ENCODE results near the gene FER. TPM values are rescaled to one million over a fixed set of nuclear protein-coding genes. Genes with fewer than 3 reads are reported as not detected.
"Not testable (repeated sequence)": the region's sequence is repeated elsewhere in the genome, so short reads cannot be mapped to it uniquely, and the experiment has no call there.

Gene FER
- total and polyA plus RNA-seq, 8 donors, result 1.4 to 15.3 (median 6.2) TPM

- FAIRE-seq (no peak), DNase-seq (no peak), ATAC-seq (no peak)
- no peaks in the 10 kb centered on the region for H3K9me3 ChIP-seq
- intact Hi-C loops (cut with DNase I), result no loop called here
- peaks cover 0 to 4% (median 0%) of the 10 kb centered on the region in 3 donors for H3K4me1 ChIP-seq
- no peaks in the 10 kb centered on the region for H3K27me3 ChIP-seq
- WGBS, 2 donors, result 97 to 98% methylated on average over 2 of the region's 2 CpGs
- H3K36me3 ChIP-seq, result no peaks in the 10 kb centered on the region
- no peak for TF ChIP-seq CTCF (IDR thresholded peaks at IDR 0.05)
- H3K4me3 ChIP-seq, result no peak overlapping the region
- H3K27ac ChIP-seq, result no peak overlapping the region
These were observed 25.6 kb downstream of the FER start for GRCh38 chr5:108773330-108773729.

DNA sequence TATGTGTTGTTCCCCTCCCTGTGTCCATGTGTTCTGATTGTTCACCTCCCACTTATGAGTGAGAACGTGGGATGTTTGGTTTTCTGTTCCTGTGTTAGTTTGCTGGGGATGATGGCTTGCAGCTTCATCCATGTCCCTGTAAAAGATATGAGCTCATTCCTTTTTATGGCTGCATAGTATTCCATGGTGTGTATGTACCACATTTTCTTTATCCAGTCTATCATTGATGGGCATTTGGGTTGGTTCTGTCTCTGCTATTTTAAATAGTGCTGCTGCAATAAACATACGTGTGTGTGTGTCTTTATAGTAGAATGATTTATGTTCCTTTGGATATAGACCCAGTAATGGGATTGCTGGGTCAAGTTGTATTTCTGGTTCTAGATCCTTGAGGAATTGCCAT lies 26.4 kb downstream of the FER start:
- FAIRE-seq; H3K9me3 ChIP-seq; H3K27ac ChIP-seq; DNase-seq; H3K4me1 ChIP-seq; H3K27me3 ChIP-seq; ATAC-seq; H3K4me3 ChIP-seq; intact Hi-C loops (cut with DNase I); H3K36me3 ChIP-seq: not testable (repeated sequence)
- 95 to 100% methylated on average over 2 of the region's 2 CpGs for WGBS, 2 donors

DNA sequence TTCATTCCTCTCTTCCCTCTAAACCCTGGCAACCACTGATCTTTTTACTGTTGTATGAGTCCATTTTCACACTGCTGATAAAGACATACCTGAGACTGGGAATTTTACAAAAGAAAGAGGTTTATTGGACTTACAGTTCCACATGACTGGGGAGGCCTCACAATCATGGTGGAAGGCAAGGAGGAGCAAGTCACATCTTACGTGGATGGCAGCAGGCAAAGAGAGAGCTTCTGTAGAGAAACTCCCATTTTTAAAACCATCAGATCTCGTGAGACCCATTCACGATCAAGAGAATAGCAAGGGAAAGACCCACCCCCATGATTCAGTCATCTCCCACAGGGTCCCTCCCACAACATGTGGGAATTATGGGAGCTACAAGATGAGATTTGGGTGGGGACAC lies 29.9 kb downstream of the FER start:
- H3K4me1 ChIP-seq; H3K27ac ChIP-seq; FAIRE-seq; H3K9me3 ChIP-seq; H3K4me3 ChIP-seq; intact Hi-C loops (cut with DNase I); H3K27me3 ChIP-seq; DNase-seq; ATAC-seq; H3K36me3 ChIP-seq: not testable (repeated sequence)
- WGBS, 2 donors, result 98% methylated on average over 3 of the region's 3 CpGs

GRCh38 chr5:108784577-108784976 lies 36.9 kb downstream of the FER start:
- H3K36me3 ChIP-seq; H3K4me3 ChIP-seq; DNase-seq; H3K27me3 ChIP-seq; H3K27ac ChIP-seq; H3K9me3 ChIP-seq; FAIRE-seq; intact Hi-C loops (cut with DNase I); H3K4me1 ChIP-seq; ATAC-seq: not testable (repeated sequence)
- WGBS, 2 donors, result 96 to 97% methylated on average over 4 of the region's 4 CpGs

DNA sequence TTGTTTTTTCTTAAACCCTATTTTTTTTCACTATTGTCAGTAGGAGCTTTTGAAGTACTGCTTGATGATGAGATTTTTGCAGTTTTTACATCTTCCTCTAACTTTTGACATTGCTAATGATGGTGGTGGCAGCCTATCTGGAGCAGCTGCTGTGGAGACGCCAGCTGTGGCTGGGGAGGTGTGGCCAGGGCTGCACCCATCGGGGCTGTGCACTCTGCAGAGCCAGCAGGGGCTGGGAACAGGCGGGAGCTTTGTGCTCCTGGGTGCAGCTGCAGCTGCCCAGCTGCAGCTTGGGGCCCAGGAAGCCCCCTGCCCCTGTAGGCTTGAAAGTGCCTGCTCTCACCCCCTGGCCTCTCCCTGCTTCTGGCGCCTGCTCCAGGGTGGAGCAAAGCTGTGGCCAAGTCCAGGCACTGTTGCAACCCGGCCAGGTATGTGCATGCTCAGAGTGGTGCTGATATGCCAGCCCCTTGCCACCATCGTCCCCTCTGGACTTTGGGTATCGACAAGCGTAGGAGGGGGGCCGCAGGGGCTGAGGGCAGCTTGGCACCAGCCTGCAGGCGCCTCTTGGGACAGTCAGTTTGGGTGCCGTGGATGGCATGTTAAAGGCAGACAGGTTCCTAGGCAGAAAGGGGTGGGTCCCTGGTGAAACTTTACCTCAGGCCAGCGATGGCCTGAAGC lies 39.2 kb downstream of the FER start:
- Histone ChIP-seq H3K27ac (no peak overlapping the region), H3K9me3 (no peaks in the 10 kb centered on the region), H3K36me3 (no peaks in the 10 kb centered on the region), H3K4me1 (no peaks in the 10 kb centered on the region), H3K4me3 (no peak overlapping the region), H3K27me3 (no peaks in the 10 kb centered on the region)
- no peak for TF ChIP-seq CTCF (IDR thresholded peaks at IDR 0.05)
- FAIRE-seq (no peak), DNase-seq (no peak), ATAC-seq (no peak)
- intact Hi-C loops (cut with DNase I), result no loop called here
- 88 to 94% methylated on average over 12 of the region's 12 CpGs for WGBS, 2 donors

DNA sequence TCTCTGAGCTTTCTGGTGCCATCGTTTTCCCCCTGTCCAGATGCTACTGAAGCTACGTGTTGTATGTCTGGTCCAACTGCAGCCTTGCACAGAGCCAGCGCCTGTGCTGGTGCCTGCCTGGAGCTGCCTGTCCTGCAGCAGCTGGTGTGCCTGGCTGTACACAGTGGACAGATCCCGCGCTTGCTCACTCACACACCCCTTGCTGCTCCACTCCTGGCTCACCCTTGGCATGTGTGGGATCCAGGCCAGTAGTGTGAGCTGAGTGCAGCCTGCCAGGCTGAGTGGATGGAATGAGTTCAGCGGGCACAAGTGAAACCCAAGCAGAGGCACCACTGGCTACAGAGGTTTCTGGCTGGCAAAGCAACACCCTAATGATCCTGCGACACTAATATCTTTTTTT lies 40.4 kb downstream of the FER start:
- WGBS, 2 donors, result 47 to 54% methylated on average over 7 of the region's 7 CpGs
- intact Hi-C loops (cut with DNase I), result no loop called here
- Histone ChIP-seq H3K27ac (no peak overlapping the region), H3K27me3 (no peaks in the 10 kb centered on the region), H3K4me1 (no peaks in the 10 kb centered on the region), H3K9me3 (no peaks in the 10 kb centered on the region), H3K4me3 (no peak overlapping the region), H3K36me3 (no peaks in the 10 kb centered on the region)
- peak; percentile 84 to 93 (median 90) for ATAC-seq
- DNase-seq, result peak in 5 of 6 donors; percentile 31 to 71 (median 60)
- TF ChIP-seq CTCF (IDR thresholded peaks at IDR 0.05), result no peak
- FAIRE-seq, result no peak

Data from pancreas (tissue), 10 donors.